Ovary (tissue), 9 donors: ENCODE measurements around the gene TINAG. TPM values are rescaled to one million over a fixed set of nuclear protein-coding genes. Genes with fewer than 3 reads are reported as not detected.

Source experiments
- DNase-seq, 5 donors: peaks; one replicate each; pipeline ENCODE4 v3.0.0-alpha.2; 2019 to 2020
- H3K27ac ChIP-seq, 2 donors: fragments of 200-600 bp; one replicate each; pipeline versions ENCODE4 v1.5.1 to v1.8.0; 2019 to 2022
- H3K27me3 ChIP-seq: fragments of 200-600 bp; one replicate; pipeline ENCODE4 v1.8.0; 2022
- H3K36me3 ChIP-seq: fragments of 200-600 bp; sonication (generic); one replicate; pipeline ENCODE4 v1.5.1; 2019
- H3K4me1 ChIP-seq: one replicate; pipeline ENCODE4 v1.8.1; 2013; ENCODE audit warnings: mild to moderate bottlenecking, moderate library complexity; ENCODE audit not compliant: insufficient read depth
- H3K4me3 ChIP-seq: fragments of 200-600 bp; sonication (generic); one replicate; pipeline ENCODE4 v1.5.1; 2017
- H3K9me3 ChIP-seq, 2 donors: fragments of 200-600 bp in 1 of 2; sonication (generic) in 1 of 2; one replicate each; pipeline versions ENCODE4 v1.5.1 to v1.8.1; 2013 to 2019; ENCODE audit warnings: mild to moderate bottlenecking in 1 of 2, moderate library complexity in 1 of 2
- CTCF ChIP-seq, 3 donors: fragments of 450-650 bp in 2 of 3; fragments of 200-600 bp in 1 of 3; IDR thresholded peaks; one replicate each; pipeline versions ENCODE4 v1.5.1 to v1.8.0; 2016 to 2022; ENCODE audit warnings: antibody characterized with exemption in 3 of 3, mild to moderate bottlenecking in 1 of 3
- EP300 ChIP-seq: sonication (generic); formaldehyde crosslinking; IDR thresholded peaks from one replicate; pipeline ENCODE4 v1.6.1; 2017; ENCODE audit warnings: antibody characterized with exemption
- POLR2A ChIP-seq: fragments of 450-650 bp; IDR thresholded peaks from one replicate; pipeline ENCODE4 v1.6.1; 2017; ENCODE audit warnings: antibody characterized with exemption, mild to moderate bottlenecking, moderate library complexity
- WGBS, 3 donors: extraction: QIAGEN DNeasy Blood & Tissue Kit in 1 of 3; methylation state at CpG; one replicate each; pipeline versions ENCODE4 v1.1.5 to v1.1.7; 2013 to 2017; 5-methylcytosine and 5-hydroxymethylcytosine counted together
- intact Hi-C, 4 donors: fragments of 100-400 bp; cut with DNase I; formaldehyde crosslinking; loops; one replicate each; pipeline versions ENCODE4 v1.11.0 to v1.15.1; 2022 to 2023
- polyA plus RNA-seq, 2 donors: library from polyadenylated mRNA; stranded (reverse); fragments of 200-250 nt in 1 of 2; fragments of 350-450 nt in 1 of 2; fragmentation: Illumina TruSeq in 1 of 2; extraction: RNeasy Lipid Tissue Mini Kit (QIAGEN cat#74804) in 1 of 2; gene quantifications; one replicate each; pipeline ENCODE4 v1.2.3, GENCODE V29; 2013 to 2014
- total RNA-seq, 7 donors: library from RNA; depleted of rRNA in 2 of 7; stranded (reverse); fragments of >200 nt in 2 of 7; fragmentation: NEBNext Ultra II Directional in 3 of 7; extraction: Animal tissue kit (Norgen Biotek cat#: 25700) in 3 of 7; gene quantifications; one replicate each; pipeline versions ENCODE4 v1.1.0 to v1.2.4, GENCODE V29; 2016 to 2023
- donor health status: DM: no; HTN: no; CAD: no; lungs with moderate emphysema.
- donor health status: DM: no; HTN: no; CAD: no.
- donor health status: Bipolar disorder and iron deficiency.
- donor health status: DM: yes; HTN: yes; CAD: no.
- donor health status: DM: no; HTN: no; CAD: no.
- donor health status: DM: yes; HTN: yes; CAD: no.

The TINAG gene
- total and polyA plus RNA-seq, 9 donors, result not detected

DNA sequence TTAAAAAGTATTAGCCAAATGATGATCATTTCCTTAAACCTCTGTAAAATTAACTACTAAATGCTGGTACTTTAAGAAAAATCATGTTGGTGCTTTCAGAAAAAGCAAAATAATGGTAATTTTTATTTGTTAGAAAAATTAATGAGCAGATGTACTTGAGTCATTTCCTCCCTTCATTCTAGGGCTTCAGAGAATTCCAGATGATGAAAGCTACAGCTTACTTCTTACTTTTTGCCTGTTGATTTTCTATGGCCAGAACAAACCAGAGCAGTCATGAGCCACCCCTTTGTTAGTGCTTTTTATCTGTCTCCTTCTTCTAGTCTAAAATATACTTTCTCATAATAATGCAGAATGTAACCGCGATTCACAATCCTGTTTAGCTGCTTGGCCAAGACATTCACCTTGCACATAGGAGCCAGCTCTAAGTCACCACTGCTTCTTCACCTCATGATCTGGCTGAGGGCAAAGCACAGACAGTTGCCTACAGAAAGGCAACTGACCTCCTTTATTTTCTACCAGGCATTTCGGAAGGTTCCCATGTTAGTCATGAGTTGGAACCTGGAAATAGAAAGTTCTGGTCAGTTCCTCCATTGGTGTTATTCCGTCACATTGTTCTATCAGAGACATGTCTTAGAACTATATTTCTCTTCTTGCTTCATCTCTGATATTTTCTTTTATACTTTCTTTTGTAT, 43.5 kb upstream of the TINAG start:
- no peak overlapping the region for H3K4me3 ChIP-seq
- no peaks in the 10 kb centered on the region for H3K4me1 ChIP-seq
- intact Hi-C loops, result loop anchor here in 1 of 4 donors (5.0 kb wide), 1 partner anchor 1998 kb away; no protein-coding TSS in a partner anchor
- no peaks in the 10 kb centered on the region for H3K27me3 ChIP-seq
- 91 to 96% (median 93%) methylated on average over 4 of the region's 4 CpGs for WGBS, 3 donors
- H3K9me3 ChIP-seq, result no peaks in the 10 kb centered on the region
- DNase-seq, result no peak
- H3K27ac ChIP-seq, result no peak overlapping the region
- TF ChIP-seq EP300 (no peak), POLR2A (no peak), CTCF (IDR thresholded peaks at IDR 0.05) (no peak)
- H3K36me3 ChIP-seq, result no peaks in the 10 kb centered on the region

GRCh38 chr6:54266400-54266923, 41.8 kb upstream of the TINAG start:
- Histone ChIP-seq H3K4me1 (no peaks in the 10 kb centered on the region), H3K36me3 (no peaks in the 10 kb centered on the region), H3K27me3 (no peaks in the 10 kb centered on the region), H3K4me3 (no peak overlapping the region), H3K27ac (no peak overlapping the region), H3K9me3 (no peaks in the 10 kb centered on the region)
- WGBS, 3 donors, result 71 to 79% (median 77%) methylated on average over 5 of the region's 5 CpGs
- intact Hi-C loops, result loop anchor here in 1 of 4 donors (5.0 kb wide), 1 partner anchor 1996 kb away; no protein-coding TSS in a partner anchor
- TF ChIP-seq POLR2A (no peak), EP300 (no peak), CTCF (IDR thresholded peaks at IDR 0.05) (no peak)
- no peak for DNase-seq

DNA sequence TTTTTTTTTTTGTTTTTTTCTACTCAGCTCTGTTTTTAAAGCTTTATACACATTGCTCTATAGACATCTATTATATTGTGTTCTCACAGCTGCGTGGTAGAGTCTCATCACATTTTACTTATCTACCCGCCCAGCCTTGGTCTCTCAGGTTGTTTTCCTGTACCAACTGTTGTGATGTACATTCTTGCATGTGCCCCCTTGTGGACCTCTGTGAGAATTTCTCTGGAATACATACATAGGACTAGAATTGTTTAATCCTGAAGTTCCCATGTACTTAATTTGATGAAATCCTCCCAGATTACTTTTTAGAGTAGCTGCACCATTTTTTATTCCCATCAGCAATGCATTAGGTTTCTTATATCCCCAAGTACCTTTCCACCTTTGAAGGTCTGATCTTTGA, 40.4 kb upstream of the TINAG start:
- TF ChIP-seq POLR2A (no peak), CTCF (IDR thresholded peaks at IDR 0.05) (no peak), EP300 (no peak)
- Histone ChIP-seq H3K36me3 (no peaks in the 10 kb centered on the region), H3K27me3 (no peaks in the 10 kb centered on the region), H3K27ac (no peak overlapping the region), H3K4me1 (no peaks in the 10 kb centered on the region), H3K4me3 (no peak overlapping the region), H3K9me3 (no peaks in the 10 kb centered on the region)
- DNase-seq, result no peak
- intact Hi-C loops, result loop anchor here in 1 of 4 donors (5.0 kb wide), 1 partner anchor 1995 kb away; no protein-coding TSS in a partner anchor
- 49 to 79% (median 70%) methylated on average over 2 of the region's 2 CpGs for WGBS, 3 donors

- intact Hi-C loops, result no loop called here
Measured at GRCh38 chr6:54273214-54273820, 34.9 kb upstream of the TINAG start.

More at GRCh38 chr6:54273214-54273820, 34.9 kb upstream of the TINAG start:
- 74 to 84% (median 78%) methylated on average over 6 of the region's 6 CpGs for WGBS, 3 donors
- H3K36me3 ChIP-seq, result no peaks in the 10 kb centered on the region
- H3K27ac ChIP-seq, result no peak overlapping the region
- no peaks in the 10 kb centered on the region for H3K27me3 ChIP-seq
- DNase-seq, result no peak
- TF ChIP-seq EP300 (no peak), POLR2A (no peak), CTCF (IDR thresholded peaks at IDR 0.05) (no peak)
- no peaks in the 10 kb centered on the region for H3K4me1 ChIP-seq
- H3K9me3 ChIP-seq, result no peaks in the 10 kb centered on the region
- H3K4me3 ChIP-seq, result no peak overlapping the region
